Mammary epithelial cell (primary cell): ENCODE results near the gene FCER1A.

Experiments used
- EZH2 ChIP-seq: IDR thresholded peaks from 2 replicates; pipeline ENCODE4 v1.6.1; 2012; ENCODE audit warnings: low read length, inconsistent platforms, borderline replicate concordance
- TF ChIP-seq, protein P1 (sequence below), 2 donors: IDR thresholded peaks in 1 of 2; conservative IDR thresholded peaks in 1 of 2; 2 replicates each; pipeline ENCODE4 v1.5.1; 2011 to 2012; ENCODE audit warnings: inconsistent platforms in 2 of 2, low read length in 2 of 2, mild to moderate bottlenecking in 2 of 2, control low read depth in 1 of 2, low read depth in 1 of 2; ENCODE audit not compliant: insufficient read depth in 1 of 2; ENCODE audit errors: extremely low read depth in 1 of 2

DNA sequence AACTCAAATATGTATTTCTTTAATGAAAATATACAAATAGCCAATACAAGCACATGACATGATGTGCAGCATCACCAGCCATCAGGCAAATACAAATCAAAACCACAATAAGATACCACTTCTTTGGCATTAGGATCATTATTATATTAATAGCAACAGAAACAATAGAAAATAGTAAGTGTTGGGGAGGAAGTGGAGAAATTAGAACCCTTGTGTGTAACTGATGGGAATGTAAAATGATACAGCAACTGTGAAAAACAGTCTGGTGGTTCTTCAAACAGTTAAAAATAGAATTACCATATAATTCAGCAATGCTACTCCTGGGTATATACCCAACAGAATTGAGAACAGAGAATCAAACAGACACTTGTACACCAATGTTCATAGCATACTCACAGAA is 40.8 kb upstream of the FCER1A start:
- TF ChIP-seq, protein P1, sequence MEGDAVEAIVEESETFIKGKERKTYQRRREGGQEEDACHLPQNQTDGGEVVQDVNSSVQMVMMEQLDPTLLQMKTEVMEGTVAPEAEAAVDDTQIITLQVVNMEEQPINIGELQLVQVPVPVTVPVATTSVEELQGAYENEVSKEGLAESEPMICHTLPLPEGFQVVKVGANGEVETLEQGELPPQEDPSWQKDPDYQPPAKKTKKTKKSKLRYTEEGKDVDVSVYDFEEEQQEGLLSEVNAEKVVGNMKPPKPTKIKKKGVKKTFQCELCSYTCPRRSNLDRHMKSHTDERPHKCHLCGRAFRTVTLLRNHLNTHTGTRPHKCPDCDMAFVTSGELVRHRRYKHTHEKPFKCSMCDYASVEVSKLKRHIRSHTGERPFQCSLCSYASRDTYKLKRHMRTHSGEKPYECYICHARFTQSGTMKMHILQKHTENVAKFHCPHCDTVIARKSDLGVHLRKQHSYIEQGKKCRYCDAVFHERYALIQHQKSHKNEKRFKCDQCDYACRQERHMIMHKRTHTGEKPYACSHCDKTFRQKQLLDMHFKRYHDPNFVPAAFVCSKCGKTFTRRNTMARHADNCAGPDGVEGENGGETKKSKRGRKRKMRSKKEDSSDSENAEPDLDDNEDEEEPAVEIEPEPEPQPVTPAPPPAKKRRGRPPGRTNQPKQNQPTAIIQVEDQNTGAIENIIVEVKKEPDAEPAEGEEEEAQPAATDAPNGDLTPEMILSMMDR (conservative IDR thresholded peaks at IDR 0.05 in 1 of 2, IDR thresholded peaks at IDR 0.05 in 1 of 2; ENCODE audit: extremely low read depth in 1 of 2, insufficient read depth in 1 of 2, low read depth in 1 of 2, low read length in 2 of 2), result no peak
- TF ChIP-seq EZH2, result no peak
